Measurements from ENCODE around the gene SMG9.

The SMG9 gene

GRCh38 chr19:43754503-43755255 is at the start of gene SMG9:
Gene SMG9 (minus strand): TSS chr19:43754962. CDS start chr19:43750741, 4,221 bp downstream.
- DNase-seq (ENCODE audit: extremely low spot score), result peak; percentile 98
- POLR2A ChIA-PET, result interaction anchor here (0.8 to 3.2 kb wide), 10 partner anchors 9 to 196 kb away, joined by 3 to 45 read pairs (median 6); partner anchors contain the start of genes ZNF221 and ZNF283
- CTCF ChIA-PET, result no interaction called here
- TF ChIP-seq FOXM1 (IDR thresholded peaks at IDR 0.05; ENCODE audit: borderline replicate concordance) (peak; percentile 47; the same call in 1 of the 2 replicates), ZNF384 (IDR thresholded peaks at IDR 0.05) (no peak)

GRCh38 chr19:43804432-43804831 is 49.7 kb upstream of the SMG9 start:
- CTCF ChIA-PET, result interaction anchor here (0.9 kb wide), 1 partner anchor 43 kb away, joined by 4 read pairs; no protein-coding TSS in a partner anchor
- TF ChIP-seq ZNF384 (IDR thresholded peaks at IDR 0.05) (no peak), L3MBTL2 (conservative IDR thresholded peaks at IDR 0.05) (no peak), SUZ12 (IDR thresholded peaks at IDR 0.05) (no peak), PKNOX1 (IDR thresholded peaks at IDR 0.05) (no peak), ELF4 (IDR thresholded peaks at IDR 0.05) (no peak), FOXM1 (IDR thresholded peaks at IDR 0.05; ENCODE audit: borderline replicate concordance) (no peak), FOXA1 (IDR thresholded peaks at IDR 0.05) (no peak), ARNT (IDR thresholded peaks at IDR 0.05) (no peak), NFRKB (IDR thresholded peaks at IDR 0.05) (no peak), CTBP1 (IDR thresholded peaks at IDR 0.05; ENCODE audit: borderline replicate concordance) (no peak), FOXK2 (IDR thresholded peaks at IDR 0.05) (no peak), BHLHE40 (IDR thresholded peaks at IDR 0.05; ENCODE audit: borderline replicate concordance) (no peak), TARDBP (IDR thresholded peaks at IDR 0.05) (no peak), LEF1 (IDR thresholded peaks at IDR 0.05; ENCODE audit: borderline replicate concordance) (no peak), SP1 (IDR thresholded peaks at IDR 0.05) (no peak), HDGF (IDR thresholded peaks at IDR 0.05; ENCODE audit: borderline replicate concordance) (no peak)
- POLR2A ChIA-PET, result no interaction called here
- no peak for DNase-seq (ENCODE audit: extremely low spot score)

- DNase-seq (ENCODE audit: extremely low spot score), result no peak
- TF ChIP-seq SP1 (IDR thresholded peaks at IDR 0.05), result no peak
- TF ChIP-seq ZNF384 (IDR thresholded peaks at IDR 0.05), result no peak
- no peak for TF ChIP-seq FOXK2 (IDR thresholded peaks at IDR 0.05)
- TF ChIP-seq FOXM1 (IDR thresholded peaks at IDR 0.05; ENCODE audit: borderline replicate concordance), result no peak
- TF ChIP-seq NFRKB (IDR thresholded peaks at IDR 0.05), result no peak
- POLR2A ChIA-PET, result no interaction called here
- CTCF ChIA-PET, result interaction anchor here (0.6 kb wide), 1 partner anchor 17 kb away, joined by 3 read pairs; no protein-coding TSS in a partner anchor
Measured at GRCh38 chr19:43802216-43802951, 47.6 kb upstream of the SMG9 start, which contains the start of gene LYPD5. Gene LYPD5 (minus strand): TSS chr19:43802447. CDS start chr19:43802380, 67 bp downstream.

GRCh38 chr19:43799502-43800142 is 44.9 kb upstream of the SMG9 start:
- DNase-seq (ENCODE audit: extremely low spot score), result no peak
- ChIA-PET CTCF (no interaction called here), POLR2A (interaction anchor here (0.8 kb wide), 1 partner anchor 27 kb away, joined by 3 read pairs; the partner anchor contains the start of gene ZNF283)
- TF ChIP-seq PKNOX1 (IDR thresholded peaks at IDR 0.05) (no peak), L3MBTL2 (conservative IDR thresholded peaks at IDR 0.05) (no peak)

GRCh38 chr19:43798546-43799409 is 44.0 kb upstream of the SMG9 start:
- ChIA-PET POLR2A (interaction anchor here (0.8 kb wide), 1 partner anchor 28 kb away, joined by 3 read pairs; the partner anchor contains the start of gene ZNF283), CTCF (no interaction called here)
- no peak for DNase-seq (ENCODE audit: extremely low spot score)
- TF ChIP-seq NFRKB (IDR thresholded peaks at IDR 0.05) (no peak), BHLHE40 (IDR thresholded peaks at IDR 0.05; ENCODE audit: borderline replicate concordance) (no peak), ELF4 (IDR thresholded peaks at IDR 0.05) (no peak), FOXK2 (IDR thresholded peaks at IDR 0.05) (no peak)

GRCh38 chr19:43798026-43798545 is 43.3 kb upstream of the SMG9 start:
- no peak for DNase-seq (ENCODE audit: extremely low spot score)
- POLR2A ChIA-PET, result no interaction called here
- CTCF ChIA-PET, result no interaction called here
- TF ChIP-seq SP1 (IDR thresholded peaks at IDR 0.05) (no peak), PKNOX1 (IDR thresholded peaks at IDR 0.05) (no peak), FOXK2 (IDR thresholded peaks at IDR 0.05) (no peak), TARDBP (IDR thresholded peaks at IDR 0.05) (no peak)

All from HEK293T (cell line).